Measurements from ENCODE around the gene DDN. TPM values are rescaled to one million over a fixed set of nuclear protein-coding genes. Genes with fewer than 3 reads are reported as not detected.

Gene DDN
- total RNA-seq, 1 donor from 2014 or later: 0.26 TPM

GRCh38 chr12:49025463-49025862 is 26.3 kb upstream of the DDN start:
- Histone ChIP-seq H3K27me3 (ENCODE audit: control insufficient read depth, insufficient read depth, low read length) (no peaks in the 10 kb centered on the region), H3K4me3 (ENCODE audit: low read depth, low read length) (no peak overlapping the region), H3K36me3 (ENCODE audit: control insufficient read depth, insufficient read depth, low read length) (peaks cover 49% of the 10 kb centered on the region)
- no peak for DNase-seq (ENCODE audit: low read depth)
- no peak for FAIRE-seq
- no peak for TF ChIP-seq CTCF (IDR thresholded peaks at IDR 0.05; ENCODE audit: insufficient read depth, low read length, severe bottlenecking)

- no peak for TF ChIP-seq CTCF (IDR thresholded peaks at IDR 0.05; ENCODE audit: insufficient read depth, low read length, severe bottlenecking)
- no peak for FAIRE-seq
- Histone ChIP-seq H3K36me3 (ENCODE audit: control insufficient read depth, insufficient read depth, low read length) (peaks cover 46% of the 10 kb centered on the region), H3K27me3 (ENCODE audit: control insufficient read depth, insufficient read depth, low read length) (no peaks in the 10 kb centered on the region), H3K4me3 (ENCODE audit: low read depth, low read length) (no peak overlapping the region)
- no peak for DNase-seq (ENCODE audit: low read depth)
These were observed 25.4 kb upstream of the DDN start for GRCh38 chr12:49024543-49024942.

GRCh38 chr12:49023812-49024211 is 24.6 kb upstream of the DDN start:
- TF ChIP-seq CTCF (IDR thresholded peaks at IDR 0.05; ENCODE audit: insufficient read depth, low read length, severe bottlenecking): no peak
- H3K36me3 ChIP-seq (ENCODE audit: control insufficient read depth, insufficient read depth, low read length): peaks cover 43% of the 10 kb centered on the region
- no peak overlapping the region for H3K4me3 ChIP-seq (ENCODE audit: low read depth, low read length)
- H3K27me3 ChIP-seq (ENCODE audit: control insufficient read depth, insufficient read depth, low read length): no peaks in the 10 kb centered on the region
- FAIRE-seq (no peak), DNase-seq (ENCODE audit: low read depth) (no peak)

GRCh38 chr12:49022558-49023178 is 23.5 kb upstream of the DDN start:
- Histone ChIP-seq H3K4me3 (ENCODE audit: low read depth, low read length) (no peak overlapping the region), H3K36me3 (ENCODE audit: control insufficient read depth, insufficient read depth, low read length) (peaks cover 35% of the 10 kb centered on the region), H3K27me3 (ENCODE audit: control insufficient read depth, insufficient read depth, low read length) (no peaks in the 10 kb centered on the region)
- no peak for FAIRE-seq
- no peak for DNase-seq (ENCODE audit: low read depth)
- TF ChIP-seq CTCF (IDR thresholded peaks at IDR 0.05; ENCODE audit: insufficient read depth, low read length, severe bottlenecking): no peak

- Histone ChIP-seq H3K36me3 (ENCODE audit: control insufficient read depth, insufficient read depth, low read length) (peaks cover 26% of the 10 kb centered on the region), H3K4me3 (ENCODE audit: low read depth, low read length) (no peak overlapping the region), H3K27me3 (ENCODE audit: control insufficient read depth, insufficient read depth, low read length) (no peaks in the 10 kb centered on the region)
- no peak for TF ChIP-seq CTCF (IDR thresholded peaks at IDR 0.05; ENCODE audit: insufficient read depth, low read length, severe bottlenecking)
- no peak for DNase-seq (ENCODE audit: low read depth)
- FAIRE-seq: no peak
These were observed 22.2 kb upstream of the DDN start for GRCh38 chr12:49021292-49021915.

- Histone ChIP-seq H3K4me3 (ENCODE audit: low read depth, low read length) (no peak overlapping the region), H3K27me3 (ENCODE audit: control insufficient read depth, insufficient read depth, low read length) (no peaks in the 10 kb centered on the region), H3K36me3 (ENCODE audit: control insufficient read depth, insufficient read depth, low read length) (peaks cover 18% of the 10 kb centered on the region)
- FAIRE-seq (no peak), DNase-seq (ENCODE audit: low read depth) (no peak)
- TF ChIP-seq CTCF (IDR thresholded peaks at IDR 0.05; ENCODE audit: insufficient read depth, low read length, severe bottlenecking): no peak
These were observed 21.3 kb upstream of the DDN start for GRCh38 chr12:49020441-49020840.
